GM19239 (cell line): ENCODE measurements around the gene FOXF1.

Source experiments
- DNase-seq: peaks from one replicate; pipeline ENCODE4 v3.0.0; 2011; ENCODE audit warnings: low spot score; ENCODE audit not compliant: insufficient read length
- FAIRE-seq: peaks from 2 replicates; lab custom pipeline; 2011; peaks lifted over from hg19 to GRCh38; lab: Jason Lieb, UNC

Gene FOXF1

GRCh38 chr16:86514481-86515376 lies 4.4 kb downstream of the FOXF1 start:
- DNase-seq (no peak), FAIRE-seq (no peak)

- FAIRE-seq (no peak), DNase-seq (no peak)
Measured at GRCh38 chr16:86515413-86515776, 5.1 kb downstream of the FOXF1 start.

GRCh38 chr16:86515777-86516622 lies 5.7 kb downstream of the FOXF1 start:
- no peak for FAIRE-seq
- DNase-seq: no peak

GRCh38 chr16:86516623-86517003 lies 6.3 kb downstream of the FOXF1 start:
- FAIRE-seq: no peak

DNA sequence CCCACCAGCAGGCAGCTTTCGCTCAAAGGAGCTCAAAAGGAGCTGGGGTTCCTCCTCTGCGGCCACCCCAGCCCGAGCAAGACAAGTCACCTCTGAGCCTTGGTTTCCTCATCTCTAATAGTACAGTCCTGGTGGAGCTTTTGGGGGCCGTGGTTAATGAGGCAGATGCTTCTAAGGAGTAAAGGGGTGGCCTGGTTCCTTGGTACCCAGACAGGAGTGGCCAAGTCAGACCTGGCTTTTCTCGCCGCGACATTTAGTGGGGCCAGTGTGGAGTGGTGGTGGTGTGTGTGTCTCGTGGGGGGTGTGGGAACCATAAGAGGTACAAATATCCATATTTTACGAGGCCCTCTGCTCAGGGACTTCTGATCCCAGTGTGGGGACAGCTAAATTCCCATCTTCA lies 6.7 kb downstream of the FOXF1 start:
- no peak for FAIRE-seq
- DNase-seq: no peak

More at GRCh38 chr16:86516623-86517003, 6.3 kb downstream of the FOXF1 start:
- no peak for DNase-seq

DNA sequence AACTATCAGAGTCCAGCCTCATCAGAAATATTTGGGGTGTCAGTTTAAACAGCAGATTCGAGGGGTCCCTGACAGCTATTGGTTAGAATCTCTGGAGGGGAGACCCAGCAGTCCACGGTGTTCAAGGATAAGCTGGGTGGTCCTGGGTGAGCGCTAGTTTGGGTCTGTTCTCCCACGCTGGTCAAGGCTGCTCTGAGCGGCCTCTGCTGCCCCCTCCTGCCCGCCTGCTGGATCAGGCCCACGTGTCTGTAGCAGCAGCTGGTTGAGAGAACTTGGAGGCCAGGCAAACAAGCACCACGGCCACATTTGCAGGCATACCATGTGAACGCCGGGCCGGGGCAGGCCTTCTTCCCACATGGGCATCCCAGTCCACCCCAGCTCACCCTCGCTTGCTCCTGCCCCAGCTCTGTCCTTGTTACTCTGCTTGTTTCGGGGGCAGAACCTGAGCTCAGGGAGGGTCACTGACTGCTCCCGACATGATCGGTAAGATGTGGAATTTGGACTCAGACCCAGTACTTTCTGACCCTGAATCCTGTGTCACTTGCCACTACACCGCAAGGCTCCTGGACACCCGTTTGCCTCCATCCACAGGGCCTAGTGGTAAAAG lies 7.4 kb downstream of the FOXF1 start:
- FAIRE-seq (no peak), DNase-seq (no peak)

DNA sequence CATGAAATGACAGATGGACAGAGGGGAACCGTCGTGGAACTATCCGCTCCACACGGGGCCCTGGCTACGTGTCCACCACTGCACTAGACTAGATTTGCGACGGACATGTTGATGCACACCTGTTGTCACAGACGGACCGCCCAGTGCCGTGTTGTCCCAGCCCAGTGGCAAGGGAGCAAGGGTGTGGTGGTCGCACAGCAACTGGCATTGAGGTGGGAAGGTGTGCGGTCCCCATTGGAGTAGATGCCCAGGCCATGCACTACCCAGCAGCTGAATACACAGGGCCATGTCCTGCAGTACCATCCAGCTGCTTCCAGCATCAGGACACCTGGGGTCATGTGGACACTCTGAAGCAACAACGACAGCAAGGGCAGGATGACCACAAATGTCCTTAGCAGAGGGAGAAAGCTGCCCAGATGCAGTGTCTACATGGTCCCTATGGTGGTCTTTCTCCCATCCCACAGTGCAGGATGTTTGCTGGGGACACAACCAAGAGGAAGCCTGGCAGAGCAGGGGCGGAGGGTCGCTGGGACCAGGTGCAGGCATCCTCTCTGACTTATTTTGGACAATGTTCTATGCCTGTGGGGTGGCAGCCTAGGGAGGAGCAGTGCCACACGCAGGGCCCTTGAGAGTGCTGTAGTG lies 8.8 kb downstream of the FOXF1 start:
- no peak for DNase-seq
- FAIRE-seq: no peak

- no peak for FAIRE-seq
- peak; percentile 76 for DNase-seq
Measured at GRCh38 chr16:86519649-86520316, 9.5 kb downstream of the FOXF1 start.

GRCh38 chr16:86520317-86521210 lies 10.2 kb downstream of the FOXF1 start:
- FAIRE-seq (peak; percentile 40), DNase-seq (no peak)

GRCh38 chr16:86521236-86522197 lies 11.2 kb downstream of the FOXF1 start:
- FAIRE-seq: no peak
- no peak for DNase-seq

- FAIRE-seq (no peak), DNase-seq (no peak)
Measured at GRCh38 chr16:86522634-86523033, 12.3 kb downstream of the FOXF1 start.

GRCh38 chr16:86523166-86523740 lies 12.9 kb downstream of the FOXF1 start:
- DNase-seq: no peak

GRCh38 chr16:86524029-86524428 lies 13.7 kb downstream of the FOXF1 start:
- no peak for DNase-seq
- no peak for FAIRE-seq

More at GRCh38 chr16:86523166-86523740, 12.9 kb downstream of the FOXF1 start:
- FAIRE-seq: no peak

- DNase-seq (no peak), FAIRE-seq (no peak)
Measured at GRCh38 chr16:86525696-86526095, 15.4 kb downstream of the FOXF1 start.

DNA sequence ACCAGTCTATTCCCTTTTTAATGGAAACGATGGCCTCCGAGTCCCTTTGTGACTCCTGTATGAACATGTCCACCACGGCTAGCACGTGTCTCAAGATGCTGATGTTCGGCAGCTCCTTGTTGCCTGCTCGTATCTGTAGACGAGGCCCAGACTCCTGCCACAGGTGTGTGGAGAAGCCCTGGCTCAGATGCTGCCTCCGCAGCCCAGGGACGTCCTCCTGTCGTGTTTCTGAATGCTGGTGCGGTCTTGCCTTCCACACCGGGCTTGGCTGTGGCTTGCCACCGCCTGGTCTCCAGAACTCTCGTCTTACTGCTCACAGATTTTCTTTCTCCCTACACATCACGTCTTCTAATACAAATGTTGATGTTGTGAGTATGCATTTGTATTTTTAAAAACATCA lies 17.0 kb downstream of the FOXF1 start:
- DNase-seq (no peak), FAIRE-seq (no peak)

DNA sequence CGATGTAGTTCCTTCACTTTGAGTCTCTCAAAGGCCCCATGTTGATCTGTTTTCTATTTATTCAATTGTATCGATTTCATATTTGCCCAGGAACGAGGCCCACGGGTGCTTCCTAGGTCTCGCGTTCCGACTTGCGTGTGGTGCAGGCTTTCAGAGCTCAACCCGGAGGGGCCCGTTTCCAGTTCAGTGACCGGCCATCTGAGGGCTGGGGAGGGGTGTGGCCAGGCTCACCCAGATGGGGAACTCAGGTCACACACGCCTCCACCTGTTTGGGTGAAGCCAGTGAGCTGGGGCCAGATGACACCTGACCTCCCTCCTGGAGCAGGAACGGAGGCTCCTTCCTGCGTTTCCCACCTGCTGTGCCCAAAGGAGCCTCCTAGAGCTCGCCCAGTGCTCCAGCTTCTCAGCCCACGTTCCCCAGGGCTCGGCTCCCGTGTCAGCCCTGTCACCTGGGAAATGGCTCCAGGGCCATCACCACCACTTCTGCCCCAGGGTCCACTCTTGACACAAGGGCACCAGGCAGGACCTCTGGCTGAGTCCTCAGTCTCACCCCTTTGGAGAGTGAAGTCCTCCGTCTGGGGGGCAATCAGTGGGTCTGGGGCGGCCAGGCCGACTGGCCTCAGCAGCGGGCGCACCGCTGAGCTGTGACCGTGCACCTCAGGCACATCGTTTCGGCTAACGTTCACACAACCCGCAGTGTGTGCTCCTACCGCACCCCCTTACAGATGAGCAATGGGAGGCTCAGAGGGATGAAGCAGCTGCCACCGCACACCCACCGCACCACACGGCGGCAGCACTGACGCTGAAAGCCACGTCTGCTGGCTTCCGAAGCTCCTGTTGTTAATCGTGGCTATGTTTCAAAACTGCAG lies 18.0 kb downstream of the FOXF1 start:
- FAIRE-seq: no peak
- no peak for DNase-seq
